ENCODE measurements around the gene LRPAP1. TPM values are rescaled to one million over a fixed set of nuclear protein-coding genes. Genes with fewer than 3 reads are reported as not detected.

The LRPAP1 gene
- total RNA-seq, 4 donors from 2014 or later, result 65.0 to 131 (median 100) TPM

DNA sequence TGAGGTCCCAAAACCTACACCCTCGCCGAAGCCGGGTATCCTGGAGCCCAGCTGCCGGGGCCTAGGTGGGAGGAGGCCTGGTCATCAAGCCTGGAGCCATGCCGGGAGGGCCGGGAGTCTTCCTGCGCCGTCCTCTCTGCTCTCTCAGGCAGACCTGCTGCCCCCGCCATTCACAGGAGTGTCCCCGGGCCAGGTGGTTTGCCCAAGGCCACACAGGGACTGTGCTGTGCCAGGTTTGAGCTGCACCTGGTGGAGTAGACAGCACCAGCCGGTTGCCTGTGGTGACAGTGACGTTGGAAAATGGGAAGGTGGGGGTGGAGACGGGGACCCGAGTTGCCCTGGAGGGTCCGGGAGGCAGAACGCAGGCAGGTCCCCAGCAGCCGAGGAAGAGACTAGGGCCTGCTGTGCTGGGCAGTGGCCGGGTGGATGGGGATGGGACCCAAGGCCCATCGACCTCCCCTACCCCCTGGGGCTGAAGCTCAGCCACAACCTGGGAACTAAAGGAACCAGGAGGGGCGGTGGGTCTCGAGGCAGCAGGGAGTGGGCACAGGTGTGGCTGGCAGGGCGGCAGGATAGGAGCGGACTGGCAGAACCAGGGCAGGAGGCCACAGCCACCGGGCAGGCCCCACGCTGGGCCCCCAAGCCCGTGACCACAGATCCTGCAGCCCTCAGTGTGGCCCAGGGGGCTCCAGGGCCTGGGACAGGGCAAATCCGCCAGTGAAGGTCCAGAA lies 59.6 kb downstream of the LRPAP1 start:
- H3K27ac ChIP-seq, result peak overlapping the region; percentile 6 to 74 (median 53)
- DNase-seq (peak in 1 of 2 donors; percentile 49), ATAC-seq (peak in 1 of 2 donors; percentile 8)
- TF ChIP-seq, protein P1, sequence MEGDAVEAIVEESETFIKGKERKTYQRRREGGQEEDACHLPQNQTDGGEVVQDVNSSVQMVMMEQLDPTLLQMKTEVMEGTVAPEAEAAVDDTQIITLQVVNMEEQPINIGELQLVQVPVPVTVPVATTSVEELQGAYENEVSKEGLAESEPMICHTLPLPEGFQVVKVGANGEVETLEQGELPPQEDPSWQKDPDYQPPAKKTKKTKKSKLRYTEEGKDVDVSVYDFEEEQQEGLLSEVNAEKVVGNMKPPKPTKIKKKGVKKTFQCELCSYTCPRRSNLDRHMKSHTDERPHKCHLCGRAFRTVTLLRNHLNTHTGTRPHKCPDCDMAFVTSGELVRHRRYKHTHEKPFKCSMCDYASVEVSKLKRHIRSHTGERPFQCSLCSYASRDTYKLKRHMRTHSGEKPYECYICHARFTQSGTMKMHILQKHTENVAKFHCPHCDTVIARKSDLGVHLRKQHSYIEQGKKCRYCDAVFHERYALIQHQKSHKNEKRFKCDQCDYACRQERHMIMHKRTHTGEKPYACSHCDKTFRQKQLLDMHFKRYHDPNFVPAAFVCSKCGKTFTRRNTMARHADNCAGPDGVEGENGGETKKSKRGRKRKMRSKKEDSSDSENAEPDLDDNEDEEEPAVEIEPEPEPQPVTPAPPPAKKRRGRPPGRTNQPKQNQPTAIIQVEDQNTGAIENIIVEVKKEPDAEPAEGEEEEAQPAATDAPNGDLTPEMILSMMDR (IDR thresholded peaks at IDR 0.05 in 4 of 5, conservative IDR thresholded peaks at IDR 0.05 in 1 of 5), result no peak
- no peak for TF ChIP-seq POLR2A (IDR thresholded peaks at IDR 0.05)
- intact Hi-C loops (cut with DNase I; ENCODE audit: low total_unique reads), result no loop called here
- no peaks in the 10 kb centered on the region for H3K36me3 ChIP-seq
- in situ Hi-C loops (cut with MboI; ENCODE audit: low sequenced_read_pairs in 4 of 4), result loop anchor here in 1 of 4 donors (25.0 kb wide), 1 partner anchor 260 kb away; no protein-coding TSS in a partner anchor
- H3K4me3 ChIP-seq, result no peak overlapping the region
- H3K9me3 ChIP-seq, result no peaks in the 10 kb centered on the region
- no peaks in the 10 kb centered on the region for H3K27me3 ChIP-seq
- peaks cover 1 to 33% of the 10 kb centered on the region in 2 donors for H3K4me1 ChIP-seq

GRCh38 chr4:3471886-3472285 lies 60.3 kb downstream of the LRPAP1 start:
- intact Hi-C loops (cut with DNase I; ENCODE audit: low total_unique reads), result no loop called here
- peak overlapping the region in 2 of 4 donors; percentile 6 to 74 for H3K27ac ChIP-seq
- no peaks in the 10 kb centered on the region for H3K36me3 ChIP-seq
- TF ChIP-seq, protein P1 (IDR thresholded peaks at IDR 0.05 in 4 of 5, conservative IDR thresholded peaks at IDR 0.05 in 1 of 5), result no peak
- no peak for TF ChIP-seq POLR2A (IDR thresholded peaks at IDR 0.05)
- H3K9me3 ChIP-seq, result no peaks in the 10 kb centered on the region
- H3K27me3 ChIP-seq, result no peaks in the 10 kb centered on the region
- no peak overlapping the region for H3K4me3 ChIP-seq
- in situ Hi-C loops (cut with MboI; ENCODE audit: low sequenced_read_pairs in 4 of 4), result loop anchor here in 1 of 4 donors (25.0 kb wide), 1 partner anchor 260 kb away; no protein-coding TSS in a partner anchor
- peaks cover 4 to 40% of the 10 kb centered on the region in 2 donors for H3K4me1 ChIP-seq
- ATAC-seq (no peak), DNase-seq (no peak)

GRCh38 chr4:3471098-3471760 lies 61.0 kb downstream of the LRPAP1 start:
- in situ Hi-C loops (cut with MboI; ENCODE audit: low sequenced_read_pairs in 4 of 4), result loop anchor here in 1 of 4 donors (25.0 kb wide), 1 partner anchor 259 kb away; no protein-coding TSS in a partner anchor
- intact Hi-C loops (cut with DNase I; ENCODE audit: low total_unique reads), result no loop called here
- DNase-seq (no peak), ATAC-seq (no peak)
- peak overlapping the region in 3 of 4 donors; percentile 41 to 98 (median 66) for H3K27ac ChIP-seq
- no peak overlapping the region for H3K4me3 ChIP-seq
- TF ChIP-seq, protein P1 (IDR thresholded peaks at IDR 0.05 in 4 of 5, conservative IDR thresholded peaks at IDR 0.05 in 1 of 5), result no peak
- no peak for TF ChIP-seq POLR2A (IDR thresholded peaks at IDR 0.05)
- H3K36me3 ChIP-seq, result no peaks in the 10 kb centered on the region
- no peaks in the 10 kb centered on the region for H3K9me3 ChIP-seq
- no peaks in the 10 kb centered on the region for H3K27me3 ChIP-seq
- peaks cover 10 to 45% of the 10 kb centered on the region in 2 donors for H3K4me1 ChIP-seq

DNA sequence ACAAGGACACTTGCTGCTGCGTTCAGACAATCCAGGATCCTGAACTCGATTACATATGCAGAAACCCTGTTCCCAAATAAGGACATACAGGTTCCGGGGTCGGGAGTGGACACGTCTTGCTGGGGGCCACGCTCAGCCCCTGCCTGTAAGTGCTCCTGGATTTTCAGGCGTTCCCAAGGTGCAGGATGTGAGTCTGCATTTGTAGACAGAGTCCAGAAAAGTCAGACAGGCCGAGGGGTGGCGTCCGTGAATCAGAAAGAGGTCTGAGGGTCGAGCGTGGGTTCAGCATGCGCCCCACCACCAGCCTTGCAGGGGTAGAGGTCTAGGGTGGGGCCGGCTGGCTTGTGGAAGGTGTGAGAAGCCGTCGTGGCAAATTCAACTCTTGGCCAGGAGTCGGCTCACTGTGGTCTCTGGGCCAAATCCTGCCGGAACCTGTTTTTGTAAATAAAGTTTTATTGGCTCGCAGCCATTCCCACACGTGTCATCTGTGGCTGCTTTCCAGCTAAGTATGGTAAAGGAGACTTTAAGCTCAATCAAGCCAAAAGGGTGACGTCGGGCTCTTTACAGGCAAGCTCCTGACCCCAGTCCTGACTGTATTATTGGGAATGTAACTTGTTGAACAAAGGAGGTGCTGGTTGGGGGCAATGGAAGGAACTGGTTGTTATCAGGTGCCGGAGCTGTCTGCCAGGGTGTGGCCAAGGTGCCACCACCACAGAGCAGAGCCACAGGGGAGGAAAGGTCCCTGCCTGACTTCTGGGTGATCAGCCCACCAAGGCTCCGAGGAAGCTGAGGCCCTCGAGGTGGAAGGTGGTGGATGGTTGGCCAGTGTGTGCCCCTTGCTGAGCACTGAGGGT lies 61.8 kb downstream of the LRPAP1 start:
- H3K4me1 ChIP-seq, result peaks cover 17 to 52% of the 10 kb centered on the region in 2 donors
- in situ Hi-C loops (cut with MboI; ENCODE audit: low sequenced_read_pairs in 4 of 4) (loop anchor here in 1 of 4 donors (25.0 kb wide), 1 partner anchor 258 kb away; no protein-coding TSS in a partner anchor), intact Hi-C loops (cut with DNase I; ENCODE audit: low total_unique reads) (no loop called here)
- no peaks in the 10 kb centered on the region for H3K9me3 ChIP-seq
- H3K36me3 ChIP-seq, result no peaks in the 10 kb centered on the region
- peak in 1 of 2 donors; percentile 14 for DNase-seq
- H3K4me3 ChIP-seq, result no peak overlapping the region
- peak overlapping the region; percentile 22 to 98 (median 54) for H3K27ac ChIP-seq
- TF ChIP-seq, protein P1 (IDR thresholded peaks at IDR 0.05 in 4 of 5, conservative IDR thresholded peaks at IDR 0.05 in 1 of 5), result no peak
- TF ChIP-seq POLR2A (IDR thresholded peaks at IDR 0.05), result no peak
- no peak for ATAC-seq
- H3K27me3 ChIP-seq, result no peaks in the 10 kb centered on the region
